ENCODE data around the gene MVD. TPM values are rescaled to one million over a fixed set of nuclear protein-coding genes. Genes with fewer than 3 reads are reported as not detected.

MVD gene
- total and polyA plus RNA-seq, 2 of the 13 experiments (the other 11 are each of a cell fraction or from before 2014, with no cell fraction given): 28.1 to 187 TPM

- TF ChIP-seq ZHX2 (IDR thresholded peaks at IDR 0.05; ENCODE audit: low read depth) (peak; percentile 61; the same call in 1 of the 2 replicates), ZHX2 (CRISPR knock-in tag; IDR thresholded peaks at IDR 0.05; ENCODE audit: borderline replicate concordance) (no peak), BCLAF1 (IDR thresholded peaks at IDR 0.05) (no peak), HNF4A (CRISPR knock-in tag; IDR thresholded peaks at IDR 0.05) (peak; percentile 48; the same call in 1 of the 2 replicates), ZNF577 (CRISPR knock-in tag; IDR thresholded peaks at IDR 0.05; ENCODE audit: borderline replicate concordance, low read depth) (no peak), ZNF567 (CRISPR knock-in tag; IDR thresholded peaks at IDR 0.05; ENCODE audit: borderline replicate concordance) (no peak; the same call in 1 of the 2 replicates), BORCS8-MEF2B (CRISPR knock-in tag; IDR thresholded peaks at IDR 0.05) (peak; percentile 82), ZXDC (CRISPR knock-in tag; IDR thresholded peaks at IDR 0.05) (no peak), ZBTB38 (CRISPR knock-in tag; IDR thresholded peaks at IDR 0.05) (peak; percentile 60), SIX1 (CRISPR knock-in tag; IDR thresholded peaks at IDR 0.05; ENCODE audit: borderline replicate concordance) (no peak), KAT2B (IDR thresholded peaks at IDR 0.05; ENCODE audit: borderline replicate concordance, low read depth, low read length) (no peak), ZNF431 (CRISPR knock-in tag; IDR thresholded peaks at IDR 0.05; ENCODE audit: borderline replicate concordance, low read depth) (no peak; the same call in 1 of the 2 replicates), FLYWCH1 (CRISPR knock-in tag; IDR thresholded peaks at IDR 0.05) (no peak)
Measured at GRCh38 chr16:88662843-88663606, at the start of gene MVD (continued).

Data from HepG2 (cell line).